H9 (cell line): Measurements from ENCODE around the gene ADAMTS6. TPM values are rescaled to one million over a fixed set of nuclear protein-coding genes. Genes with fewer than 3 reads are reported as not detected.

Experiments used
- DNase-seq: peaks from one replicate; pipeline ENCODE4 v3.0.0-alpha.2; 2017
- H2AFZ ChIP-seq: one replicate; pipeline ENCODE4 v1.6.1; 2013; ENCODE audit warnings: mild to moderate bottlenecking, low read length, control low read depth, moderate library complexity
- H2AK5ac ChIP-seq: 2 replicates; pipeline ENCODE4 v1.6.1; 2013; ENCODE audit warnings: low read length, control low read depth, mixed read lengths; ENCODE audit not compliant: insufficient read length
- H2BK120ac ChIP-seq: one replicate; pipeline ENCODE4 v1.6.1; 2013; ENCODE audit warnings: low read depth, mild to moderate bottlenecking, low read length, control low read depth, inconsistent platforms; ENCODE audit not compliant: poor library complexity, severe bottlenecking
- H2BK12ac ChIP-seq: 2 replicates; pipeline ENCODE4 v1.6.1; 2013; ENCODE audit warnings: low read length, control low read depth, mixed read lengths, low read depth; ENCODE audit not compliant: insufficient read length
- H2BK15ac ChIP-seq: 2 replicates; pipeline ENCODE4 v1.6.1; 2013; ENCODE audit warnings: low read depth, low read length, control low read depth
- H2BK20ac ChIP-seq: one replicate; pipeline ENCODE4 v1.6.1; 2013; ENCODE audit warnings: low read depth, mild to moderate bottlenecking, low read length, control low read depth, inconsistent platforms; ENCODE audit not compliant: poor library complexity, severe bottlenecking
- H2BK5ac ChIP-seq: 2 replicates; pipeline ENCODE4 v1.6.1; 2013; ENCODE audit warnings: low read length, control low read depth, mixed read lengths; ENCODE audit not compliant: insufficient read length
- H3K14ac ChIP-seq: 2 replicates; pipeline ENCODE4 v1.6.1; 2013; ENCODE audit warnings: low read length, control low read depth; ENCODE audit not compliant: insufficient read depth
- H3K18ac ChIP-seq: 2 replicates; pipeline ENCODE4 v1.6.1; 2013; ENCODE audit warnings: low read depth, mild to moderate bottlenecking, mixed read lengths, low read length, control low read depth; ENCODE audit not compliant: insufficient read length
- H3K23ac ChIP-seq: 2 replicates; pipeline ENCODE4 v1.6.1; 2013; ENCODE audit warnings: low read length, control low read depth, mixed read lengths, low read depth; ENCODE audit not compliant: insufficient read length
- H3K23me2 ChIP-seq: 2 replicates; pipeline ENCODE4 v1.6.1; 2013; ENCODE audit warnings: low read depth, mild to moderate bottlenecking, mixed read lengths, low read length, control low read depth; ENCODE audit not compliant: insufficient read length, poor library complexity, severe bottlenecking
- H3K27ac ChIP-seq: 2 replicates; pipeline ENCODE4 v1.5.1; 2013; ENCODE audit warnings: low read length, control low read depth, mixed read lengths, low read depth; ENCODE audit not compliant: insufficient read length
- H3K27me3 ChIP-seq: 2 replicates; pipeline ENCODE4 v1.6.1; 2013; ENCODE audit warnings: low read length, control low read depth, inconsistent platforms; ENCODE audit not compliant: insufficient read depth
- H3K4ac ChIP-seq: 2 replicates; pipeline ENCODE4 v1.6.1; 2013; ENCODE audit warnings: low read depth, mild to moderate bottlenecking, control low read depth, inconsistent platforms, low read length, moderate library complexity
- H3K4me1 ChIP-seq: 2 replicates; pipeline ENCODE4 v1.6.1; 2013; ENCODE audit warnings: low read length, control low read depth, inconsistent platforms; ENCODE audit not compliant: insufficient read depth
- H3K4me2 ChIP-seq: 2 replicates; pipeline ENCODE4 v1.6.1; 2013; ENCODE audit warnings: low read length, control low read depth, mixed read lengths; ENCODE audit not compliant: insufficient read length, insufficient read depth
- H3K56ac ChIP-seq: 2 replicates; pipeline ENCODE4 v1.6.1; 2013; ENCODE audit warnings: low read depth, mild to moderate bottlenecking, mixed read lengths, low read length, control low read depth; ENCODE audit not compliant: insufficient read length
- H3K79me1 ChIP-seq: 2 replicates; pipeline ENCODE4 v1.6.1; 2013; ENCODE audit warnings: low read depth, mild to moderate bottlenecking, moderate library complexity, low read length, control low read depth, inconsistent platforms; ENCODE audit not compliant: insufficient read depth, poor library complexity, severe bottlenecking
- H3K79me2 ChIP-seq: 2 replicates; pipeline ENCODE4 v1.6.1; 2013; ENCODE audit warnings: low read length, control low read depth, inconsistent platforms; ENCODE audit not compliant: insufficient read depth
- H3K9ac ChIP-seq: 2 replicates; pipeline ENCODE4 v1.6.1; 2013; ENCODE audit warnings: low read length, control low read depth, mixed read lengths; ENCODE audit not compliant: insufficient read length; ENCODE audit errors: extremely low read depth
- H3K9me3 ChIP-seq: one replicate; pipeline ENCODE4 v1.6.1; 2013; ENCODE audit warnings: low read depth, low read length, inconsistent platforms; ENCODE audit not compliant: control insufficient read depth
- H3T11ph ChIP-seq: one replicate; pipeline ENCODE4 v1.6.1; 2013; ENCODE audit warnings: mild to moderate bottlenecking, low read length, control low read depth, inconsistent platforms
- H4K20me1 ChIP-seq: one replicate; pipeline ENCODE4 v1.6.1; 2013; ENCODE audit not compliant: control insufficient read depth, insufficient read length, insufficient read depth
- H4K5ac ChIP-seq: 2 replicates; pipeline ENCODE4 v1.6.1; 2013; ENCODE audit warnings: low read depth, mild to moderate bottlenecking, mixed read lengths, low read length, control low read depth; ENCODE audit not compliant: insufficient read length
- H4K8ac ChIP-seq: replicated peaks from 2 replicates; pipeline ENCODE4 v1.6.1; 2013; ENCODE audit warnings: low read length, control low read depth, mixed read lengths, low read depth; ENCODE audit not compliant: insufficient read length
- H4K91ac ChIP-seq: 2 replicates; pipeline ENCODE4 v1.6.1; 2013; ENCODE audit warnings: low read depth, mild to moderate bottlenecking, moderate library complexity, mixed read lengths, low read length, control low read depth; ENCODE audit not compliant: insufficient read length
- H3K27ac Mint-ChIP-seq, 3 experiments: 2 replicates in 2 of 3; 3 replicates in 1 of 3; pipeline ENCODE4 v1.8.0; 2020 to 2021; ENCODE audit warnings: mixed read lengths in 3 of 3, mild to moderate bottlenecking in 1 of 3, moderate library complexity in 1 of 3
- H3K27me3 Mint-ChIP-seq: 2 replicates; pipeline ENCODE4 v1.8.0; 2021; ENCODE audit warnings: low read depth, mild to moderate bottlenecking, moderate library complexity, mixed read lengths
- H3K36me3 Mint-ChIP-seq, 3 experiments: 2 replicates in 2 of 3; 3 replicates in 1 of 3; pipeline ENCODE4 v1.8.0; 2020 to 2021; ENCODE audit warnings: low read depth in 3 of 3, mixed read lengths in 3 of 3; ENCODE audit not compliant: insufficient read depth in 1 of 3
- H3K4me1 Mint-ChIP-seq, 2 experiments: 2 replicates each; pipeline ENCODE4 v1.8.0; 2020; ENCODE audit warnings: mixed read lengths in 2 of 2
- H3K4me3 Mint-ChIP-seq, 2 experiments: 2 replicates in 1 of 2; 3 replicates in 1 of 2; pipeline ENCODE4 v1.8.0; 2020 to 2021; ENCODE audit warnings: mild to moderate bottlenecking in 2 of 2, mixed read lengths in 2 of 2, moderate library complexity in 1 of 2
- H3K9me3 Mint-ChIP-seq, 2 experiments: 2 replicates in 1 of 2; 3 replicates in 1 of 2; pipeline ENCODE4 v1.8.0; 2020; ENCODE audit warnings: mild to moderate bottlenecking in 2 of 2, mixed read lengths in 2 of 2, moderate library complexity in 1 of 2
- CTCF ChIP-seq: fragments of 200-600 bp; sonication (generic); conservative IDR thresholded peaks from 3 replicates; pipeline ENCODE4 v1.8.0; 2021; ENCODE audit warnings: antibody characterized with exemption, mild to moderate bottlenecking
- WGBS: extraction: QIAGEN DNeasy Blood & Tissue Kit; methylation state at CpG from one replicate; pipeline ENCODE4 v1.1.7; 2013; ENCODE audit warnings: missing lambda C conversion rate, low lambda C conversion rate, mixed read lengths; ENCODE audit not compliant: insufficient read length; ENCODE audit errors: extremely low coverage; 5-methylcytosine and 5-hydroxymethylcytosine counted together
- total RNA-seq: library from RNA; stranded (reverse); gene quantifications from 2 replicates; pipeline ENCODE4 v1.2.1, GENCODE V29; 2021

Gene ADAMTS6
- total RNA-seq, 1 experiment from 2014 or later = 0.33 TPM

- Histone ChIP-seq H2BK15ac (no peak overlapping the region), H3K79me2 (no peaks in the 10 kb centered on the region), H3K9ac (no peak overlapping the region), H2AFZ (no peak overlapping the region), H3T11ph (no peak overlapping the region), H3K79me1 (no peaks in the 10 kb centered on the region), H2BK12ac (no peak overlapping the region), H4K5ac (no peak overlapping the region), H3K4me2 (no peak overlapping the region), H2BK5ac (no peak overlapping the region), H2BK120ac (no peak overlapping the region), H2BK20ac (no peak overlapping the region), H3K23me2 (no peaks in the 10 kb centered on the region), H4K8ac (no peak overlapping the region), H2AK5ac (no peak overlapping the region), H3K9me3 (no peaks in the 10 kb centered on the region), H3K27ac (no peak overlapping the region), H3K4me1 (peaks cover 13% of the 10 kb centered on the region), H3K14ac (no peak overlapping the region), H3K27me3 (no peaks in the 10 kb centered on the region), H4K91ac (no peak overlapping the region), H3K4ac (no peak overlapping the region), H3K23ac (no peak overlapping the region), H3K18ac (no peak overlapping the region), H4K20me1 (no peaks in the 10 kb centered on the region), H3K56ac (no peak overlapping the region)
- no CpG with 5 or more reads among the region's 3 CpGs for WGBS
- no peak overlapping the region; a peak in 1 of 5 replicates for H3K4me3 Mint-ChIP-seq
- H3K36me3 Mint-ChIP-seq = peaks cover 0 to 4% (median 0%) of the 10 kb centered on the region in 3 experiments; a peak in 1 of 7 replicates
- no peak for TF ChIP-seq CTCF
- DNase-seq = no peak
- 0 out of 7 replicates have a peak overlapping the region, but pooled peaks of 1 of the 3 experiments have one; percentile 19 for H3K27ac Mint-ChIP-seq
- H3K4me1 Mint-ChIP-seq = peaks cover 36 to 47% of the 10 kb centered on the region in 2 experiments
- H3K9me3 Mint-ChIP-seq = peaks cover 0 to 3% of the 10 kb centered on the region in 2 experiments; a peak in 2 of 5 replicates
- no peaks in the 10 kb centered on the region for H3K27me3 Mint-ChIP-seq
These were observed 219.6 kb downstream of the ADAMTS6 start for GRCh38 chr5:65262096-65262495.
